ENCODE data around the gene TMEM87B.

GRCh38 chr2:112129060-112129459 is 74.0 kb downstream of the TMEM87B start:
- TF ChIP-seq, protein P1, sequence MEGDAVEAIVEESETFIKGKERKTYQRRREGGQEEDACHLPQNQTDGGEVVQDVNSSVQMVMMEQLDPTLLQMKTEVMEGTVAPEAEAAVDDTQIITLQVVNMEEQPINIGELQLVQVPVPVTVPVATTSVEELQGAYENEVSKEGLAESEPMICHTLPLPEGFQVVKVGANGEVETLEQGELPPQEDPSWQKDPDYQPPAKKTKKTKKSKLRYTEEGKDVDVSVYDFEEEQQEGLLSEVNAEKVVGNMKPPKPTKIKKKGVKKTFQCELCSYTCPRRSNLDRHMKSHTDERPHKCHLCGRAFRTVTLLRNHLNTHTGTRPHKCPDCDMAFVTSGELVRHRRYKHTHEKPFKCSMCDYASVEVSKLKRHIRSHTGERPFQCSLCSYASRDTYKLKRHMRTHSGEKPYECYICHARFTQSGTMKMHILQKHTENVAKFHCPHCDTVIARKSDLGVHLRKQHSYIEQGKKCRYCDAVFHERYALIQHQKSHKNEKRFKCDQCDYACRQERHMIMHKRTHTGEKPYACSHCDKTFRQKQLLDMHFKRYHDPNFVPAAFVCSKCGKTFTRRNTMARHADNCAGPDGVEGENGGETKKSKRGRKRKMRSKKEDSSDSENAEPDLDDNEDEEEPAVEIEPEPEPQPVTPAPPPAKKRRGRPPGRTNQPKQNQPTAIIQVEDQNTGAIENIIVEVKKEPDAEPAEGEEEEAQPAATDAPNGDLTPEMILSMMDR (conservative IDR thresholded peaks at IDR 0.05 in 1 of 2, IDR thresholded peaks at IDR 0.05 in 1 of 2; ENCODE audit: low read depth in 1 of 2, low read length in 2 of 2) = no peak
- TF ChIP-seq EZH2 (IDR thresholded peaks at IDR 0.05; ENCODE audit: low read length, missing control alignments) = no peak

Measured in fibroblast of lung (primary cell).